NAMALWA (cell line): ENCODE measurements around the gene POLR3E.
A peak's percentile ranks its signal among the peaks of the same experiment; 100 is the strongest.

Source experiments
- DNase-seq: peaks from one replicate; pipeline ENCODE4 v3.0.0-alpha.2; 2015; ENCODE audit warnings: low spot score

The POLR3E gene, protein sequence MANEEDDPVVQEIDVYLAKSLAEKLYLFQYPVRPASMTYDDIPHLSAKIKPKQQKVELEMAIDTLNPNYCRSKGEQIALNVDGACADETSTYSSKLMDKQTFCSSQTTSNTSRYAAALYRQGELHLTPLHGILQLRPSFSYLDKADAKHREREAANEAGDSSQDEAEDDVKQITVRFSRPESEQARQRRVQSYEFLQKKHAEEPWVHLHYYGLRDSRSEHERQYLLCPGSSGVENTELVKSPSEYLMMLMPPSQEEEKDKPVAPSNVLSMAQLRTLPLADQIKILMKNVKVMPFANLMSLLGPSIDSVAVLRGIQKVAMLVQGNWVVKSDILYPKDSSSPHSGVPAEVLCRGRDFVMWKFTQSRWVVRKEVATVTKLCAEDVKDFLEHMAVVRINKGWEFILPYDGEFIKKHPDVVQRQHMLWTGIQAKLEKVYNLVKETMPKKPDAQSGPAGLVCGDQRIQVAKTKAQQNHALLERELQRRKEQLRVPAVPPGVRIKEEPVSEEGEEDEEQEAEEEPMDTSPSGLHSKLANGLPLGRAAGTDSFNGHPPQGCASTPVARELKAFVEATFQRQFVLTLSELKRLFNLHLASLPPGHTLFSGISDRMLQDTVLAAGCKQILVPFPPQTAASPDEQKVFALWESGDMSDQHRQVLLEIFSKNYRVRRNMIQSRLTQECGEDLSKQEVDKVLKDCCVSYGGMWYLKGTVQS

DNA sequence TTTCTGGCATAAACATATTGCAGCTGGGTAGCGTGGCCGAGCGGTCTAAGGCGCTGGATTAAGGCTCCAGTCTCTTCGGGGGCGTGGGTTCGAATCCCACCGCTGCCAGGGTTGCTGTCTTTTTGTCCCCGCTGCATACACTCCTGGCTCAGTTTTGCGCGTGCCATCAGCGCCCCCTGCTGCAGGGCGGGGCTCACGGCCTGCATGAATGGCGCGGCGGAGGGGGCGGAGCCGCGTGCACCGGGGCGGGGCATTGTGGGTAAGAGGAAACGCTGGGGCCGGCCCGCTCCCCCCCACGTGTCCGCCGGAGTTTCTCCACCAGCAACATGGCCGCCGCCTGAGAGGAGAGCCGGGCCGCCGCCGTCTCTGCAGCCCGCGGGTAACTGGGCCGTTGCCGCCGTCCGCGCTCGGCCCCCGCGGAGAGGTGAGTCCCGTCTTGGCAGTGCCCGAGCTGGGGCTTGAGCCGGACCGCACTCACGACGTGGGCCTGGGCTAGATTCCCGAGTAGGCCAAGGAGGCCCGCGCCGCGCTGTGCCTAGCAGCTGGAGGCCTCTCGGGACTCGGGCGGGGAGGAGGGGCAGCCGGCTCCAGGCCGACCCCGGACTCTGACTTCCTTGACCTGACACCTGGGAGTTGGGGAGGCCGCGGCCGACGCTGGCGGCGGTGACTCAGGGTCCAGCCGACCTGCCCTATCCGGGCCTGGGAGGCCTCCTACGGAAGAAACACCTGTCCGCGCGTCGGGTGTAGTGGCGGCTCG lies at the start of gene POLR3E:
POLR3E (plus strand) TSS at position 296 of the 757 bp plus-strand sequence. CDS start 5,560 bp downstream, outside the sequence.
- DNase-seq = peak; percentile 99

DNA sequence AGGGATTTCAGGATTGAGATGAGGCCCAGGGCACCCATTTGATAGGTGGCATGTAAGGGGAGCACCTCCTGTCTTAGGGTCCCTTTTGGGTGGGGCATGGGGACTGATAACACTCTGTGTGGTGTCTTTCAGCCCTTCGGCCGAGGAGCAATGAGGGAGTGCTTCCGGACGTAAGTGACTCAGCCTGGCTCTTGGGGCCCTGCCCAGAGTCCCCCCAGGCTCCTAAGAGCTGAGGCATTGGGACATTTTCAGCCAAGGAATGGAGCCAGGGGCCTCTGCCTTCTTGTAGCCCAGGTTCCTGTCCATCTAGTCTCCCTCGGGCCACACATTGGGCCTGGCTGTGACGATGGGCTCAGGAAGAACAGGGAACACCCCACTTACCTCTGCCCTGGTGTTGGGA lies 46.7 kb upstream of the POLR3E start:
- no peak for DNase-seq

DNA sequence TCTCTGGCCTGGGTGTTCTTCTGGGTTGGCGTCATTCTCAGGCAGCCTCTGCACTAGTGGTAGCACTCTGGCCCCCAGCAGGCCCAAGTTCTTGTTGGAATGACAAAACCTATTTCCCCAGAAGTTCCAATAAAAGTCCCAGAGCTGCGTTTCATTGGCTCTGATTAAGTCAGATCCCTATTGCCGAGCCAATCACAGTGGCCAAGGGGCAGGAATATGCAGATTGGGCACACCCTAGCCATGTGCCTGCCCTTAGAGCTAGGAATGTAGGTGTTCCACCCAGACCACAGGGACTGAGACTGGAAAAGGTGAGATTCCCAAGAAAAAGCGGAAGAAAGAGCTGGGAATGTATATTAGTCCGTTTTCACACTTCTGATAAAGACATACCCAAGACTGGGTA lies 44.9 kb upstream of the POLR3E start:
- no peak for DNase-seq

- no peak for DNase-seq
These were observed 43.9 kb upstream of the POLR3E start for GRCh38 chr16:22253272-22253671.

GRCh38 chr16:22255335-22255734 lies 41.9 kb upstream of the POLR3E start:
- DNase-seq = no peak

DNA sequence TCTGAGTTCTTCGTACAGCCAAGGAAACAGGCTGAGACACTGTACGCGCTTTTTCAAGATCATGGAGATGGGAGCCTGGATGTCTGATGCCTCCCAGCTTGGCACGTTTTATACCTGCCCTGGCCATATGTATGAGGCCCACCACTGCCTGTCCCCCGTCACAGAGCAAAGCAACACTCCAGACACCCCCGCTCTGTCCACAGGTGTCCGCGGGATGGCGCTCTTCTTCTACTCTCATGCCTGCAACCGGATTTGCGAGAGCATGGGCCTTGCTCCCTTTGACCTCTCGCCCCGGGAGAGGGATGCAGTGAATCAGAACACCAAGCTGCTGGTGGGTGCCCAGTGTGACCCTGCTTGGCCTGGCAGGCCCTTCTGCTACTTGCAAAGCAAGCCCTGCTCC lies 39.8 kb upstream of the POLR3E start:
- DNase-seq = no peak

- DNase-seq = no peak
These were observed 36.7 kb upstream of the POLR3E start for GRCh38 chr16:22260490-22260889.

DNA sequence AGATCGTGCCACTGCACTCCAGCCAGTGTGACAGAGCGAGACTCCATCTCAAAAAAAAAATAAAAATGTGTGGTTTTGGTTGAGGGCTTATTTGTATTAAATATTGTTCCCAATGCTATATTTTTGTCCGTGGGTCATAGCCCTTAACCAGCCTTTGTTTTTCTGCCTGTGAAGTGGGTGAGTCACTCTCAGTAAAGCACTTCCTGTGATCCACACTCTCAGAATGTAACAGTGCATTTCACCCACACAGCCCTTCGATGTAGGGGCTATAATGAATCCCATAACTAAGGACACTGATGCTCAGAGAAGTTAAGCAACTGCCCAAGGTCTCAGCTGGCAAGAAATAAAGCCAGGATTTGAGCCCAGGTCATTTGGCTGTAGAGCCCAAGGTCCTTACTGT lies 34.7 kb upstream of the POLR3E start:
- no peak for DNase-seq

- DNase-seq = no peak
These were observed 32.4 kb upstream of the POLR3E start for GRCh38 chr16:22264786-22265185.

DNA sequence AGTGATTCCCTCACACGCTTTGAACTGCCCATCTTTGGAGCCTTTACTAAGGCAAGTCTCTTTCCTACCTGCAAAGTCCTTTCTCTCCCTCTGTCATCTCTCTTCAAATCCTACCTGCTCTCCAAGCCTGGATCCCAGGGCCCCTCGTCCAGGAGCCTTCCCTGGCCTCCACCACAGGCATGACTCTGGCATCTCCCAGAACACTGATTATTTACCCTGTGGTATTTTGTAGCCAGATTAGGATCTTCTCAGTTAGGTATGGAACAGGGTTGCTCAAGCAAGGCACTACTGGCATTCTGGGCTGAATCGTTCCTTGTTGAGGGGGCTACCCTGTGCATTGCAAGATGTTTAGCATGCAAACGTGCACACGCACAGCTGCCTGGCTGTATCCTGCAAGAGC lies 31.9 kb upstream of the POLR3E start:
- no peak for DNase-seq

DNA sequence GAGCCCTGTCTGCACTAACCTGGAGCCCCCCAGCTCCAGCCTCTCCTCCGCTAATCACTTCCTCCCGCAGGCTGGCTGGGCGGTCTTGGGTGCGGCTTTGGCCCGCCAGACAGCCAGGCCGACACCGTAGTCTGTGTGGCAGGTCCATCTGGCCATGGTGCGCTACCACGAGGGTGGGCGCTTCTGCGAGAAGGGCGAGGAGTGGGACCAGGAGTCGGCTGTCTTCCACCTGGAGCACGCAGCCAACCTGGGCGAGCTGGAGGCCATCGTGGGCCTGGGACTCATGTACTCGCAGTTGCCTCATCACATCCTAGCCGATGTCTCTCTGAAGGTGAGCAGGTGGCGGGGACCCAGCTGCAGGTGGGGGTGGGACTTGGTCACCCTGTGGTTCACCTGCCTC lies 30.7 kb upstream of the POLR3E start:
- DNase-seq = no peak

DNA sequence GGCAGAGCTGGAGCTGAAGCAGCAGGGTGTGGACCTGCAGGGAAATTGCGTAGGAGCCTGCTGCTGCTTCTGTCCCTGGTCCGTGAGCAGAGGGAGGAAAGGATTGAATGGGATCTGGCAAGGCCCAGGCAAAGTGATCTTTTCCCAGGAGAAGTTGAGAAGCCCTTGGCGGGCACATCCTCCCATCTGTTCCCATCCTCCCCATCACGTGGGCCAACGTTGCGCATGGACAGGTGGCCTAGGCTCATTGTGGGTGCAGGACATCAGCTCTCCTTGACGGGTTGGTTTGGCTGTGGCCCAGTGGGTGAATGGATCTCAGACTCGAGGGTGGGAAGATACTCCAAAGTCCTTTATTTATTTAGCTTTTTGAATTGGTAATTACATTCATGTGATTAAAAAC lies 29.4 kb upstream of the POLR3E start:
- no peak for DNase-seq

DNA sequence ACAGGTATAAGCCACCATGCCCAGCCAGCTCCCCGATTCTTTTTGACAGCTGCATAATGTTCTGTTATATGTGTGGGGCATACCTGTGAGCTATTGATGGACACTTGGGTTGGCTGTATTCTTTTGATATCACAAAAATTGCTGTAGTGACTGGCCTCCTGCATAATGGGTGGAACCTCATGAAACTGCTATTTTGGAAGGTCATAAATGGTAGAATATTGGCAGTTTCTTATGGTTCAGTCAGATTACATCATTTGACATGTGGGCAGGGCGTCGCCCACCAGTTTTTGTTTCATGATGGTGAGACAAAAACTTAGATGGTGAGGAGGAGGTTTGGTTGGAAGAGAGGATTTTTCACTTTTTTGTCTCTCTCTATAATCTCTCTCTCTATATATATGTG lies 26.7 kb upstream of the POLR3E start:
- DNase-seq = no peak

DNA sequence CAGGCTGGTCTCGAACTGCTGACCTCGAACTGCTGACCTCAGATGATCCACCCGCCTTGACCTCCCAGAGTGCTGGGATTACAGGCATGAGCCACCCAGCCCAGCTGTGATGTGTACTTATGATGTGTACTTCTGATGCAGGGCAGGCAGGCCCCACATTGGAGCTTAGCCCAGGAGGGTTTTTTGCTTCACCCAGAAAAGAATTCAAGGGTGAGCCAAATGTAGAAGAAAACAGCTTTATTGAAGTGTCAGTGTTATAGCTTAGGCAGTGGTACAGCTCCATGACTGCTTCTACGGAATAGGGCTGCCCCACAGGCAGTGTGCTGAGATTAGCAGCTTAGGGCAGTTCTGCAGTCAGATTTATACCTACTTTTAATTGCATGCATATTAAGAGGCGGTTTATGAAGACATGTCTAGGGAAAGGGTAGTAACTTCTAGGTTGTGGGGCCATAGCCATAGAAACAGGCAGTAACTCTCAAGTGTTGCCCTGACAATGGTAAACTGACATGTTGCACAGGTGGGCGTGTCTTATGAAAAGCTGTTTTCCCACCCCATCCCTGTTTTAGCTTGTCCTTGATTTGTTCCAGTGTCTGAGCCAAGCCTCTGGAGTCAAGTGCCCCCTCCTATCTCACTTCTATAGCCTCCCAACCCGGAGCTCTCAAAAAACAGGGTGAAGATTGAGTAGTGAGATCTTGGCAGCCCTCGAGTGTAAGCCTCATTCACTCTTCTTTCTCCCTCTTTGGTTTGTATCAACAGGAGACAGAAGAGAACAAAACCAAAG lies 24.1 kb upstream of the POLR3E start:
- no peak for DNase-seq

DNA sequence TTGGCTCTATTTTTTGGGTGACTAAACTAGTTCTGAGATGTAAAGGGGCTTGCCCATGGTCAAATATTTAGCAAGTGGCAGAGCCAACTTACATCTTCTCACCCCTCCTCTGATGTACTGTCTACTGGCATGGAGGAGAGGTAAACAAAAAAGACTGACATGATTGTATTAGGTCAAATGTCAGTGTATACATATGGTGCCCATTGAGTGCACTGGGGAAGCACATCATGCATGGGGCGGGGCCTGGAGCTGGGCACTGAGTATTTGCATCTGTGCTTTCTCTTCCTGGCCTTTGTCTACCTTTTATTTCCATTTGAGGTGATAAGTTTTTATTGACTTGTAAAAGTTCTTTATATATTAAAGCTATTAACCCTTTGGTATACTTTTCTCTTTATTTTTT lies 22.3 kb upstream of the POLR3E start:
- DNase-seq = no peak

GRCh38 chr16:22278441-22279230 lies 18.6 kb upstream of the POLR3E start:
- DNase-seq = no peak

DNA sequence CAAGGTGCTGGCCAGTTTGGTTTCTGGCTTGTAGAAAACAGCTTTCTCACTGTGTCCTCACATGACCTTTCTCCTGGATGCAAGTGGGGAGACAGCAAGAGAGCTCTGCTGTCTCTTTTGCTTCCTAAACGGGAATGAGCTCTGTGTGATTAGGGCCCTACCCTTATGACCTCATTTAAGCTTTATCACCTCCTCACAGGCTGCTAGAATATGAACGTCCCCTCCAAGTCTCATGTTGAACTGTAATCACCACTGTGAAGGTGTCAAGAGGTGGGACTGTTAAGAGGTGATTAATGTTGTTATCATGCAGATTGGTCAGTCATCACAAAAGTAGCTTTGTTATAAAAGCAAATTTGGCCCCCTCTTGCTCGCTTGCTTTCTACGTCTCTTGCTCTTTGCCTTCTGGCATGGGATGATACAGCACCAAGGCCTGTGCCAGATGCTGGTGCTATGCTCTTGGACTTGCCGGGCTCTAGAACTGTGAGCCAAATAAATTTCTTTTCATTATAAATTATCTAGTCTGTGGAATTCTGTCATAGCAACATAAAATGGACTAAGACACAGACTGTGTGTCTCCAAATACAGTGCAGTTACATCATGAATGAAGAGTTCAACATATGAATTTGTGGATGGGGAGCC lies 14.8 kb upstream of the POLR3E start:
- DNase-seq = no peak

GRCh38 chr16:22284637-22285036 lies 12.6 kb upstream of the POLR3E start:
- DNase-seq = no peak

- no peak for DNase-seq
These were observed 12.1 kb upstream of the POLR3E start for GRCh38 chr16:22285080-22285479.

GRCh38 chr16:22291020-22291419 lies 6.2 kb upstream of the POLR3E start:
- DNase-seq = no peak

DNA sequence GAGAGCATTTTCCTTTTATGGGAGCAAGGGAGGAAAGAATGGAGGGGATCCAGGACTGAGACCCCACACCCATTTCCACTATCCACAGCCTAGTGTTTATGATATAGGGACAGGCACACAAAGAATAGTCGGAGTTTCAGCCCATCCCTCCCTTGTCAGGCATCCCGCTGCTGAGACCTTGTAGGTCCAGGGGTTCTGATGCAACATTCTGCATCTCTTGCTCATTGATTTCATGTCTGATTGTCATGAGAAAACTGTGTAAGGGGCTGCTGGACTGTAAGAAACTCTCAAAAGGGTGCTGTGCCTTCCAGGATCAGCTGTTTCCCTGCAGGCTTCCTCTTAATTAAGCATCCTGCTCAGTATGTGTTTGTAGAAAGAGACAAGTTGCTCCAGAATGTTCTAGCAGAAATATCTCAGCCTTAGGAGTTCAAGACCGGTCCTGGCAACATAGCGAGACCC lies 5.3 kb upstream of the POLR3E start:
- no peak for DNase-seq
